Measurements from ENCODE around the gene CLECL1.
"Not testable (repeated sequence)": the region's sequence is repeated elsewhere in the genome, so short reads cannot be mapped to it uniquely, and the experiment has no call there.

The CLECL1 gene

GRCh38 chr12:9718968-9719367 lies 13.9 kb downstream of the CLECL1 start:
- no peak for DNase-seq

GRCh38 chr12:9717070-9717925 lies 15.6 kb downstream of the CLECL1 start:
- DNase-seq: no peak

- DNase-seq: not testable (repeated sequence)
Measured at GRCh38 chr12:9713032-9713558, 19.8 kb downstream of the CLECL1 start.

- no peak for DNase-seq
Measured at GRCh38 chr12:9711664-9712063, 21.2 kb downstream of the CLECL1 start.

- DNase-seq: no peak
Measured at GRCh38 chr12:9710584-9711375, 22.1 kb downstream of the CLECL1 start.

GRCh38 chr12:9708853-9709252 lies 24.0 kb downstream of the CLECL1 start:
- DNase-seq: no peak

GRCh38 chr12:9707864-9708808 lies 24.8 kb downstream of the CLECL1 start:
- no peak for DNase-seq

- DNase-seq: no peak
Measured at GRCh38 chr12:9707356-9707755, 25.5 kb downstream of the CLECL1 start.

GRCh38 chr12:9706086-9706685 lies 26.7 kb downstream of the CLECL1 start:
- no peak for DNase-seq

GRCh38 chr12:9704561-9704960 lies 28.3 kb downstream of the CLECL1 start:
- DNase-seq: not testable (repeated sequence)

- DNase-seq: no peak
Measured at GRCh38 chr12:9702255-9702654, 30.6 kb downstream of the CLECL1 start.

GRCh38 chr12:9701380-9702154 lies 31.3 kb downstream of the CLECL1 start:
- DNase-seq: no peak

- no peak for DNase-seq
Measured at GRCh38 chr12:9700606-9700956, 32.3 kb downstream of the CLECL1 start.

- DNase-seq: no peak
Measured at GRCh38 chr12:9699898-9700605, 32.8 kb downstream of the CLECL1 start.

- DNase-seq: no peak
Measured at GRCh38 chr12:9699269-9699897, 33.5 kb downstream of the CLECL1 start.

- DNase-seq: no peak
Measured at GRCh38 chr12:9698681-9699080, 34.2 kb downstream of the CLECL1 start.

- no peak for DNase-seq
Measured at GRCh38 chr12:9697619-9698018, 35.3 kb downstream of the CLECL1 start.

GRCh38 chr12:9695661-9696060 lies 37.2 kb downstream of the CLECL1 start:
- not testable (repeated sequence) for DNase-seq

GRCh38 chr12:9695150-9695549 lies 37.7 kb downstream of the CLECL1 start:
- DNase-seq: not testable (repeated sequence)

- no peak for DNase-seq
Measured at GRCh38 chr12:9694241-9694640, 38.7 kb downstream of the CLECL1 start.
